SK-N-SH treated with all-trans-retinoic acid at 6 μM for 48 hours (cell line): ENCODE measurements around the gene LGI1.
A peak's percentile ranks its signal among the peaks of the same experiment; 100 is the strongest.

ENCODE experiments used
- ATAC-seq: fragments of 200-7000 bp; cut with Tn5 transposase; 3 replicates; pipeline ENCODE4 v1.9.1; 2020; ENCODE audit warnings: mild to moderate bottlenecking, moderate library complexity
- ARNTL ChIP-seq: fragments of 450-650 bp; formaldehyde crosslinking; IDR thresholded peaks from 2 replicates; pipeline ENCODE4 v1.5.0; 2020; ENCODE audit warnings: low read depth, mild to moderate bottlenecking, moderate library complexity, borderline replicate concordance
- BACH2 ChIP-seq: fragments of 250-450 bp; sonication (Bioruptor Pico); IDR thresholded peaks from 2 replicates; pipeline ENCODE4 v1.9.0; 2021; ENCODE audit warnings: mild to moderate bottlenecking, borderline replicate concordance
- CREB5 ChIP-seq: fragments of 250-450 bp; sonication (Bioruptor Pico); IDR thresholded peaks from 2 replicates; pipeline ENCODE4 v1.5.1; 2020; ENCODE audit warnings: low read depth, mild to moderate bottlenecking, moderate library complexity
- CSDC2 ChIP-seq: fragments of 250-450 bp; sonication (Bioruptor Pico); IDR thresholded peaks from 2 replicates; pipeline ENCODE4 v1.5.0; 2020; ENCODE audit warnings: mild to moderate bottlenecking, moderate library complexity
- CSRNP3 ChIP-seq: fragments of 250-450 bp; sonication (Bioruptor Pico); IDR thresholded peaks from 2 replicates; pipeline ENCODE4 v1.5.1; 2021; ENCODE audit warnings: mild to moderate bottlenecking, moderate library complexity
- ESRRG ChIP-seq: fragments of 250-450 bp; sonication (Bioruptor Pico); IDR thresholded peaks from 2 replicates; pipeline ENCODE4 v1.6.1; 2021; ENCODE audit warnings: mild to moderate bottlenecking
- ISL1 ChIP-seq: fragments of 250-450 bp; sonication (Bioruptor Pico); IDR thresholded peaks from 2 replicates; pipeline ENCODE4 v2.1.2; 2022; ENCODE audit warnings: mild to moderate bottlenecking, moderate library complexity
- OSR1 ChIP-seq: fragments of 250-450 bp; sonication (Bioruptor Pico); IDR thresholded peaks from 2 replicates; pipeline ENCODE4 v1.8.0; 2022; ENCODE audit warnings: moderate library complexity, mild to moderate bottlenecking, inconsistent platforms
- RARB ChIP-seq: fragments of 250-450 bp; sonication (Bioruptor Pico); IDR thresholded peaks from 2 replicates; pipeline ENCODE4 v1.8.0; 2021; ENCODE audit warnings: mild to moderate bottlenecking, moderate library complexity
- SNAI2 ChIP-seq: fragments of 250-450 bp; sonication (Bioruptor Pico); IDR thresholded peaks from 2 replicates; pipeline ENCODE4 v1.5.0; 2020; ENCODE audit warnings: mild to moderate bottlenecking, moderate library complexity
- TCF4 ChIP-seq: fragments of 250-450 bp; sonication (Bioruptor Pico); IDR thresholded peaks from 2 replicates; pipeline ENCODE4 v1.8.0; 2021; ENCODE audit warnings: mild to moderate bottlenecking, moderate library complexity, borderline replicate concordance
- TOX ChIP-seq: fragments of 250-450 bp; sonication (Bioruptor Pico); IDR thresholded peaks from 2 replicates; pipeline ENCODE4 v1.8.0; 2021; ENCODE audit warnings: mild to moderate bottlenecking, moderate library complexity, borderline replicate concordance
- TSHZ2 ChIP-seq: fragments of 250-450 bp; sonication (Bioruptor Pico); IDR thresholded peaks from 2 replicates; pipeline ENCODE4 v1.5.0; 2020; ENCODE audit warnings: mild to moderate bottlenecking, moderate library complexity
- ZC3H10 ChIP-seq: fragments of 250-450 bp; sonication (Bioruptor Pico); IDR thresholded peaks from 2 replicates; pipeline ENCODE4 v1.5.1; 2021; ENCODE audit warnings: mild to moderate bottlenecking, moderate library complexity
- ZFP3 ChIP-seq: fragments of 250-450 bp; sonication (Bioruptor Pico); IDR thresholded peaks from 2 replicates; pipeline ENCODE4 v1.5.0; 2020; ENCODE audit warnings: mild to moderate bottlenecking, moderate library complexity
- ZFP30 ChIP-seq: fragments of 450-650 bp; formaldehyde crosslinking; IDR thresholded peaks from 2 replicates; pipeline ENCODE4 v1.5.0; 2022; ENCODE audit warnings: mild to moderate bottlenecking, moderate library complexity
- ZNF565 ChIP-seq: fragments of 450-650 bp; formaldehyde crosslinking; conservative IDR thresholded peaks from 2 replicates; pipeline ENCODE4 v1.5.0; 2020; ENCODE audit warnings: low read depth, mild to moderate bottlenecking, moderate library complexity
- ZNF70 ChIP-seq: fragments of 450-650 bp; formaldehyde crosslinking; IDR thresholded peaks from 2 replicates; pipeline ENCODE4 v1.5.0; 2020; ENCODE audit warnings: mild to moderate bottlenecking, moderate library complexity
- ZNF8 ChIP-seq: fragments of 450-650 bp; formaldehyde crosslinking; IDR thresholded peaks from 2 replicates; pipeline ENCODE4 v1.5.0; 2020; ENCODE audit warnings: mild to moderate bottlenecking, moderate library complexity
- TF ChIP-seq, protein P1 (sequence below): fragments of 250-450 bp; sonication (Bioruptor Pico); IDR thresholded peaks from 2 replicates; pipeline ENCODE4 v1.8.0; 2020; ENCODE audit warnings: mild to moderate bottlenecking, moderate library complexity, borderline replicate concordance

LGI1 gene

GRCh38 chr10:93816123-93816747 is 58.5 kb downstream of the LGI1 start:
- TF ChIP-seq CREB5 (CRISPR knock-in tag) (no peak), TCF4 (CRISPR knock-in tag) (peak; percentile 68; the same call in 1 of the 2 replicates), CSRNP3 (CRISPR knock-in tag) (no peak), TSHZ2 (0 out of 2 replicates have a peak, but pooled peaks have one; percentile 17), ZNF70 (no peak)
- TF ChIP-seq, protein P1, sequence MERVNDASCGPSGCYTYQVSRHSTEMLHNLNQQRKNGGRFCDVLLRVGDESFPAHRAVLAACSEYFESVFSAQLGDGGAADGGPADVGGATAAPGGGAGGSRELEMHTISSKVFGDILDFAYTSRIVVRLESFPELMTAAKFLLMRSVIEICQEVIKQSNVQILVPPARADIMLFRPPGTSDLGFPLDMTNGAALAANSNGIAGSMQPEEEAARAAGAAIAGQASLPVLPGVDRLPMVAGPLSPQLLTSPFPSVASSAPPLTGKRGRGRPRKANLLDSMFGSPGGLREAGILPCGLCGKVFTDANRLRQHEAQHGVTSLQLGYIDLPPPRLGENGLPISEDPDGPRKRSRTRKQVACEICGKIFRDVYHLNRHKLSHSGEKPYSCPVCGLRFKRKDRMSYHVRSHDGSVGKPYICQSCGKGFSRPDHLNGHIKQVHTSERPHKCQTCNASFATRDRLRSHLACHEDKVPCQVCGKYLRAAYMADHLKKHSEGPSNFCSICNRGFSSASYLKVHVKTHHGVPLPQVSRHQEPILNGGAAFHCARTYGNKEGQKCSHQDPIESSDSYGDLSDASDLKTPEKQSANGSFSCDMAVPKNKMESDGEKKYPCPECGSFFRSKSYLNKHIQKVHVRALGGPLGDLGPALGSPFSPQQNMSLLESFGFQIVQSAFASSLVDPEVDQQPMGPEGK (CRISPR knock-in tag): no peak
- peak; percentile 85 for ATAC-seq

DNA sequence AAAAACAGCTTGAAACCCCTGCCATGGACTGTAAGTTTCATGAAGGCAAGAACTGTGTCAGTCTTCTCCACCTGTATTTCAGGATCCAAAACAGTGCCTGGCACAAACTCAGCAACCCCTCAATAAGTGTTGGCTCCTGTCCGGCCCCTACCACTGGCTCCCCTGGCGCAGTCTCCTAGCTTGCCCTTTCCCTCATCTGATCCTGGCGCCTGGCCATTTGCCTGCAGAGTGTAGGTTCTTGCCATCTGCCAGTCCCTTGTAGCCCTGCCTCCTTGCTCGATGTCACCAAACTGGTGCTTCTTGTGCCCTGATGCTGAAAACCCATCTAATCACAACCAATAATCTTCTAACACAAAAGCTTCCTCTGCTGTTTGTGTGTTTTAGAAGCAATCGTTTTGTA is 60.4 kb downstream of the LGI1 start:
- no peak for TF ChIP-seq ZNF70
- no peak for TF ChIP-seq ZFP30
- no peak for TF ChIP-seq ARNTL (CRISPR knock-in tag)
- TF ChIP-seq CREB5 (CRISPR knock-in tag): no peak
- no peak for TF ChIP-seq OSR1
- TF ChIP-seq ZNF565: no peak
- TF ChIP-seq SNAI2 (CRISPR knock-in tag): no peak
- TF ChIP-seq, protein P1 (CRISPR knock-in tag): no peak
- TF ChIP-seq CSRNP3 (CRISPR knock-in tag): no peak
- TF ChIP-seq ESRRG: no peak
- no peak for TF ChIP-seq TSHZ2
- TF ChIP-seq TOX: no peak
- no peak for TF ChIP-seq ZC3H10 (CRISPR knock-in tag)
- no peak for TF ChIP-seq CSDC2
- no peak for TF ChIP-seq ZFP3 (CRISPR knock-in tag)
- TF ChIP-seq BACH2 (CRISPR knock-in tag): no peak
- no peak for TF ChIP-seq RARB (CRISPR knock-in tag)
- no peak for TF ChIP-seq ISL1 (CRISPR knock-in tag)
- TF ChIP-seq ZNF8 (CRISPR knock-in tag): no peak
- TF ChIP-seq, all 23 proteins: peak for 0
- ATAC-seq: no peak
